ENCODE results near the gene IREB2.

IREB2 gene, protein sequence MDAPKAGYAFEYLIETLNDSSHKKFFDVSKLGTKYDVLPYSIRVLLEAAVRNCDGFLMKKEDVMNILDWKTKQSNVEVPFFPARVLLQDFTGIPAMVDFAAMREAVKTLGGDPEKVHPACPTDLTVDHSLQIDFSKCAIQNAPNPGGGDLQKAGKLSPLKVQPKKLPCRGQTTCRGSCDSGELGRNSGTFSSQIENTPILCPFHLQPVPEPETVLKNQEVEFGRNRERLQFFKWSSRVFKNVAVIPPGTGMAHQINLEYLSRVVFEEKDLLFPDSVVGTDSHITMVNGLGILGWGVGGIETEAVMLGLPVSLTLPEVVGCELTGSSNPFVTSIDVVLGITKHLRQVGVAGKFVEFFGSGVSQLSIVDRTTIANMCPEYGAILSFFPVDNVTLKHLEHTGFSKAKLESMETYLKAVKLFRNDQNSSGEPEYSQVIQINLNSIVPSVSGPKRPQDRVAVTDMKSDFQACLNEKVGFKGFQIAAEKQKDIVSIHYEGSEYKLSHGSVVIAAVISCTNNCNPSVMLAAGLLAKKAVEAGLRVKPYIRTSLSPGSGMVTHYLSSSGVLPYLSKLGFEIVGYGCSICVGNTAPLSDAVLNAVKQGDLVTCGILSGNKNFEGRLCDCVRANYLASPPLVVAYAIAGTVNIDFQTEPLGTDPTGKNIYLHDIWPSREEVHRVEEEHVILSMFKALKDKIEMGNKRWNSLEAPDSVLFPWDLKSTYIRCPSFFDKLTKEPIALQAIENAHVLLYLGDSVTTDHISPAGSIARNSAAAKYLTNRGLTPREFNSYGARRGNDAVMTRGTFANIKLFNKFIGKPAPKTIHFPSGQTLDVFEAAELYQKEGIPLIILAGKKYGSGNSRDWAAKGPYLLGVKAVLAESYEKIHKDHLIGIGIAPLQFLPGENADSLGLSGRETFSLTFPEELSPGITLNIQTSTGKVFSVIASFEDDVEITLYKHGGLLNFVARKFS
- long read RNA-seq, full-length matches to known transcripts = 54 of 119 reads
- long read RNA-seq, partial matches to known transcripts = 48 of 119 reads
- long read RNA-seq, other reads (novel, unspliced or antisense) = 17 of 119 reads

DNA sequence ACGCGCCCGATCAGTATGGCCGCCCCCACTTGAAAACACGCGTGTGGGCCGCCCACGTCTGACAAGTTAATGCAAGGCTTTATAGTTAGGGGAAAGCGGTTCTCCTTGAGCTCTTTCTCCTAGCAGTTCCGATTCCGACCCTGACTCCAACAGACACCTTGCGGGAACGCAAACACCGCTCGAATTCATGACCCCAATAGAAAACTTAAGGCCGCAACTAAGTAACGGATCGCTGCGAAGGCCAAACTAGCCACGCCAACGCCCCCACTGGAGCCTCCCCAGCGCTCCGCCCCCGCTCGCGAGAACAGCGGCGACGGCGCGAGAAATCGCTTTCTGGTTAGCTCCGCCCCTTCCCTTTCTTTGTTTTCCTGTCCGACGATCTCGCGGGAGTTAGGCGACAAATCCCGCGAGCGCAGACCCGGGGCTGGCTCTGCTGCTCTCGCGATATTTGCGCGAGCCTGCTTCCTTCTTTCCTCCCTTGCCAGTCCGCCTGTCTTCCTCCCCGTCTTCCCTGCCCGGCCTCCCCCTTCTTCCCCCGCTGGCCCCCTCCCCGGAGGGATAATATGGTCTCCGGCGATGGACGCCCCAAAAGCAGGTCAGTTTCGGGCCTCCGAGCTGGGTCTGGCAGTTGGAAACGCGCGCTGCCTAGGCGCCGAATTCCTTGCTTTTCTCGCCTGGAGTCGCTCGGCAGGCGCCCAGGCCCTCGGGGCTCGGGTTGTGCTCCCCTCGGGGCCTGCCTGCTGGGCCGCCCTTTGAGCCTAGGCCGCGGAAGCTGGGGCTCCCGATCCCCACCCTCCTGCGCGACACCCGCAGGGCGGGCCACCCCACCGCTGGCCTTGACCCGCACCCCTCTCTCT lies at the start of gene IREB2:
IREB2 (plus strand) TSS at position 455 of the 857 bp plus-strand sequence; CDS start at position 577, 122 bp downstream.
- peak within 1 kb of the TSS; percentile 94 for H3K27ac ChIP-seq (replicated peaks)
- peak within 1 kb of the TSS; percentile 89 for H3K4me3 ChIP-seq (replicated peaks; ENCODE audit: insufficient read depth, low read length)
- DNase-seq (ENCODE audit: low read depth in 1 of 2, low spot score in 1 of 2) = peak; percentile 96 to 97
- H3K27me3 ChIP-seq (ENCODE audit: insufficient read depth, poor library complexity, severe bottlenecking) = no peaks in the 10 kb centered on the region
- TF ChIP-seq GABPA (IDR thresholded peaks at IDR 0.05; ENCODE audit: low read depth) = no peak
- TF ChIP-seq, protein P1, sequence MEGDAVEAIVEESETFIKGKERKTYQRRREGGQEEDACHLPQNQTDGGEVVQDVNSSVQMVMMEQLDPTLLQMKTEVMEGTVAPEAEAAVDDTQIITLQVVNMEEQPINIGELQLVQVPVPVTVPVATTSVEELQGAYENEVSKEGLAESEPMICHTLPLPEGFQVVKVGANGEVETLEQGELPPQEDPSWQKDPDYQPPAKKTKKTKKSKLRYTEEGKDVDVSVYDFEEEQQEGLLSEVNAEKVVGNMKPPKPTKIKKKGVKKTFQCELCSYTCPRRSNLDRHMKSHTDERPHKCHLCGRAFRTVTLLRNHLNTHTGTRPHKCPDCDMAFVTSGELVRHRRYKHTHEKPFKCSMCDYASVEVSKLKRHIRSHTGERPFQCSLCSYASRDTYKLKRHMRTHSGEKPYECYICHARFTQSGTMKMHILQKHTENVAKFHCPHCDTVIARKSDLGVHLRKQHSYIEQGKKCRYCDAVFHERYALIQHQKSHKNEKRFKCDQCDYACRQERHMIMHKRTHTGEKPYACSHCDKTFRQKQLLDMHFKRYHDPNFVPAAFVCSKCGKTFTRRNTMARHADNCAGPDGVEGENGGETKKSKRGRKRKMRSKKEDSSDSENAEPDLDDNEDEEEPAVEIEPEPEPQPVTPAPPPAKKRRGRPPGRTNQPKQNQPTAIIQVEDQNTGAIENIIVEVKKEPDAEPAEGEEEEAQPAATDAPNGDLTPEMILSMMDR (IDR thresholded peaks at IDR 0.05; ENCODE audit: insufficient read depth, low read length) = no peak
- TF ChIP-seq, protein P2, sequence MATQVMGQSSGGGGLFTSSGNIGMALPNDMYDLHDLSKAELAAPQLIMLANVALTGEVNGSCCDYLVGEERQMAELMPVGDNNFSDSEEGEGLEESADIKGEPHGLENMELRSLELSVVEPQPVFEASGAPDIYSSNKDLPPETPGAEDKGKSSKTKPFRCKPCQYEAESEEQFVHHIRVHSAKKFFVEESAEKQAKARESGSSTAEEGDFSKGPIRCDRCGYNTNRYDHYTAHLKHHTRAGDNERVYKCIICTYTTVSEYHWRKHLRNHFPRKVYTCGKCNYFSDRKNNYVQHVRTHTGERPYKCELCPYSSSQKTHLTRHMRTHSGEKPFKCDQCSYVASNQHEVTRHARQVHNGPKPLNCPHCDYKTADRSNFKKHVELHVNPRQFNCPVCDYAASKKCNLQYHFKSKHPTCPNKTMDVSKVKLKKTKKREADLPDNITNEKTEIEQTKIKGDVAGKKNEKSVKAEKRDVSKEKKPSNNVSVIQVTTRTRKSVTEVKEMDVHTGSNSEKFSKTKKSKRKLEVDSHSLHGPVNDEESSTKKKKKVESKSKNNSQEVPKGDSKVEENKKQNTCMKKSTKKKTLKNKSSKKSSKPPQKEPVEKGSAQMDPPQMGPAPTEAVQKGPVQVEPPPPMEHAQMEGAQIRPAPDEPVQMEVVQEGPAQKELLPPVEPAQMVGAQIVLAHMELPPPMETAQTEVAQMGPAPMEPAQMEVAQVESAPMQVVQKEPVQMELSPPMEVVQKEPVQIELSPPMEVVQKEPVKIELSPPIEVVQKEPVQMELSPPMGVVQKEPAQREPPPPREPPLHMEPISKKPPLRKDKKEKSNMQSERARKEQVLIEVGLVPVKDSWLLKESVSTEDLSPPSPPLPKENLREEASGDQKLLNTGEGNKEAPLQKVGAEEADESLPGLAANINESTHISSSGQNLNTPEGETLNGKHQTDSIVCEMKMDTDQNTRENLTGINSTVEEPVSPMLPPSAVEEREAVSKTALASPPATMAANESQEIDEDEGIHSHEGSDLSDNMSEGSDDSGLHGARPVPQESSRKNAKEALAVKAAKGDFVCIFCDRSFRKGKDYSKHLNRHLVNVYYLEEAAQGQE (IDR thresholded peaks at IDR 0.05; ENCODE audit: insufficient replicate concordance, low read depth) = peak; percentile 71
- TF ChIP-seq SPI1 (IDR thresholded peaks at IDR 0.05; ENCODE audit: borderline replicate concordance, low read depth) = peak; percentile 50; the same call in 1 of the 2 replicates
- peak; percentile 87 for TF ChIP-seq POLR2AphosphoS5 (IDR thresholded peaks at IDR 0.05; ENCODE audit: low read depth)

DNA sequence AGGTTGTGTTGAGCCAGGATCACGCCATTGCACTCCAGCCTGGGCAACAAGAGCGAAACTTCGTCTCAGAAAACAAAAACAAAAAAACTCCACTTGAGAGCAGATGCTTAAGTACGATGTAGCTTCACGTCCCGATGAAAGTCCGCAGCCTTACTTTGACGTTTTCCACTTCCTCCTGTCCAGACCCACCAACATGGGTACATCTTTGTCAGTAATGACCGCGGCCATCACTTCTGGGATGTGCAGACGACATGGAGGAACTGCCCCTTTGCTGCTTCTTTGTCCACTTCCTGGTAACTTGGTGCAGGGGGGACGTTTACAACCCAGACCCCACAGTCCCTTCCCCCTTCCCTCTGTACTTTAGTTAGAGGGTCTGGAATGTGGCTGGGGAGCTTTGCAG lies 49.2 kb upstream of the IREB2 start:
- H3K27me3 ChIP-seq (ENCODE audit: insufficient read depth, poor library complexity, severe bottlenecking) = peaks cover 9% of the 10 kb centered on the region

More for the DNA sequence above, 49.2 kb upstream of the IREB2 start:
- DNase-seq (ENCODE audit: low read depth in 1 of 2, low spot score in 1 of 2) = no peak
- no peak overlapping the region for H3K4me3 ChIP-seq (replicated peaks; ENCODE audit: insufficient read depth, low read length)
- H3K27ac ChIP-seq (replicated peaks) = no peak overlapping the region
- TF ChIP-seq POLR2AphosphoS5 (IDR thresholded peaks at IDR 0.05; ENCODE audit: low read depth) (no peak), SPI1 (IDR thresholded peaks at IDR 0.05; ENCODE audit: borderline replicate concordance, low read depth) (no peak), GABPA (IDR thresholded peaks at IDR 0.05; ENCODE audit: low read depth) (no peak)
- TF ChIP-seq, protein P2 (IDR thresholded peaks at IDR 0.05; ENCODE audit: insufficient replicate concordance, low read depth) = no peak
- TF ChIP-seq, protein P1 (IDR thresholded peaks at IDR 0.05; ENCODE audit: insufficient read depth, low read length) = no peak
